H1 (cell line): Measurements from ENCODE around the gene DIP2C.

Experiments used
- ATF2 ChIP-seq: IDR thresholded peaks from 2 replicates; pipeline ENCODE4 v1.6.1; 2012; ENCODE audit warnings: low read length, inconsistent platforms
- BCL11A ChIP-seq, 2 experiments: IDR thresholded peaks; one replicate each; pipeline ENCODE4 v1.6.1; 2011; ENCODE audit warnings: low read depth in 2 of 2, low read length in 2 of 2, mild to moderate bottlenecking in 2 of 2
- CEBPB ChIP-seq: IDR thresholded peaks from 2 replicates; pipeline ENCODE4 v1.6.1; 2012; ENCODE audit warnings: low read depth, low read length
- CTCF ChIP-seq, 3 experiments: IDR thresholded peaks; 1 replicate in 2 of 3; 2 replicates in 1 of 3; pipeline versions ENCODE4 v1.5.1 to v1.6.1; 2011; ENCODE audit warnings: low read length in 3 of 3, mild to moderate bottlenecking in 3 of 3, inconsistent platforms in 2 of 3, low read depth in 1 of 3, moderate library complexity in 1 of 3; ENCODE audit not compliant: insufficient read depth in 1 of 3; ENCODE audit errors: control extremely low read depth in 1 of 3
- EP300 ChIP-seq, 2 experiments: IDR thresholded peaks; 1 replicate in 1 of 2; 2 replicates in 1 of 2; pipeline ENCODE4 v1.6.1; 2011 to 2012; ENCODE audit warnings: low read depth in 2 of 2, low read length in 2 of 2, mild to moderate bottlenecking in 2 of 2, borderline replicate concordance in 1 of 2, inconsistent platforms in 1 of 2, moderate library complexity in 1 of 2
- MAX ChIP-seq: IDR thresholded peaks from 2 replicates; pipeline ENCODE4 v1.6.1; 2012; ENCODE audit warnings: inconsistent platforms
- NANOG ChIP-seq: IDR thresholded peaks from 2 replicates; pipeline ENCODE4 v1.6.1; 2011; ENCODE audit warnings: low read length, low read depth, mild to moderate bottlenecking, inconsistent platforms; ENCODE audit not compliant: insufficient read depth, poor library complexity, severe bottlenecking
- RAD21 ChIP-seq, 2 experiments: IDR thresholded peaks in 1 of 2; conservative IDR thresholded peaks in 1 of 2; 2 replicates each; pipeline ENCODE4 v1.6.1; 2011; ENCODE audit warnings: low read depth in 2 of 2, low read length in 2 of 2, improper control_type of control experiment in 1 of 2, inconsistent platforms in 1 of 2, mild to moderate bottlenecking in 1 of 2, moderate library complexity in 1 of 2
- SP1 ChIP-seq: IDR thresholded peaks from 2 replicates; pipeline ENCODE4 v1.6.1; 2011; ENCODE audit warnings: low read depth, low read length
- TEAD4 ChIP-seq: IDR thresholded peaks from 2 replicates; pipeline ENCODE4 v1.6.1; 2012; ENCODE audit warnings: low read depth, low read length, inconsistent platforms, mixed read lengths
- USF2 ChIP-seq: IDR thresholded peaks from 2 replicates; pipeline ENCODE4 v1.6.1; 2011; ENCODE audit warnings: low read length, improper control_type of control experiment
- ZNF274 ChIP-seq: IDR thresholded peaks from 2 replicates; pipeline ENCODE4 v1.7.0; 2012; ENCODE audit warnings: low read length, borderline replicate concordance; ENCODE audit errors: extremely low read depth

GRCh38 chr10:687583-688311 lies 1.7 kb downstream of the DIP2C start:
- no peak for TF ChIP-seq RAD21 (IDR thresholded peaks at IDR 0.05 in 1 of 2, conservative IDR thresholded peaks at IDR 0.05 in 1 of 2; ENCODE audit: low read depth in 2 of 2, low read length in 2 of 2)
- TF ChIP-seq MAX = no peak
- no peak for TF ChIP-seq SP1
- no peak for TF ChIP-seq ZNF274
- TF ChIP-seq TEAD4 = no peak
- no peak for TF ChIP-seq EP300 (IDR thresholded peaks at IDR 0.05; ENCODE audit: borderline replicate concordance in 1 of 2, low read depth in 2 of 2, low read length in 2 of 2)
- TF ChIP-seq CTCF (IDR thresholded peaks at IDR 0.05; ENCODE audit: control extremely low read depth in 1 of 3, insufficient read depth in 1 of 3, low read depth in 1 of 3, low read length in 3 of 3) = no peak
- TF ChIP-seq BCL11A (IDR thresholded peaks at IDR 0.05; ENCODE audit: low read depth in 2 of 2, low read length in 2 of 2) = no peak
- no peak for TF ChIP-seq CEBPB
- no peak for TF ChIP-seq NANOG
- TF ChIP-seq ATF2 = no peak
- TF ChIP-seq USF2 = no peak
